AG10803 (cell line): ENCODE measurements around the gene DLG4.

ENCODE experiments used
- DNase-seq: peaks from one replicate; pipeline ENCODE4 v3.0.0; 2010; ENCODE audit warnings: low read depth
- H3K4me3 ChIP-seq: 2 replicates; pipeline ENCODE4 v1.5.1; 2011; ENCODE audit warnings: mild to moderate bottlenecking, low read length, control low read depth
- TF ChIP-seq, protein P1 (sequence below): conservative IDR thresholded peaks from 2 replicates; pipeline ENCODE4 v1.5.1; 2011; ENCODE audit warnings: mild to moderate bottlenecking, low read length, control low read depth, inconsistent platforms

Gene DLG4

DNA sequence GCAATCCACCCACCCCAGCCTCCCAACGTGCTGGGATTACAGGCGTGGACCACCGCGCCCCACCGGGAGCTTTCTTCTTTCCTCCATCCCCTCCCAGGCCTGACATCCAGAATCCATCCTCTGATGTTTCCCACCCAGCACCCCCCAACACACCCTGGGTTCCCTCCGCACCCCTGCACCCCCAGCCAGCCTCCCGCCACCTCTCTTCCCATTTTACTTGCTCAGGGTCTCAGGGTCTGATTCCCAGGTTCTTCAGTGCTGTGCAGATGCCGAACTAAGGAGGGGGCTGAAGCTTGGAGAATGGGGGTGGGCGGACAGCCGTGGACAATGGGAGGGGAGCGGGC is 40.7 kb downstream of the DLG4 start:
- no peak for DNase-seq
- no peak overlapping the region for H3K4me3 ChIP-seq
- TF ChIP-seq, protein P1, sequence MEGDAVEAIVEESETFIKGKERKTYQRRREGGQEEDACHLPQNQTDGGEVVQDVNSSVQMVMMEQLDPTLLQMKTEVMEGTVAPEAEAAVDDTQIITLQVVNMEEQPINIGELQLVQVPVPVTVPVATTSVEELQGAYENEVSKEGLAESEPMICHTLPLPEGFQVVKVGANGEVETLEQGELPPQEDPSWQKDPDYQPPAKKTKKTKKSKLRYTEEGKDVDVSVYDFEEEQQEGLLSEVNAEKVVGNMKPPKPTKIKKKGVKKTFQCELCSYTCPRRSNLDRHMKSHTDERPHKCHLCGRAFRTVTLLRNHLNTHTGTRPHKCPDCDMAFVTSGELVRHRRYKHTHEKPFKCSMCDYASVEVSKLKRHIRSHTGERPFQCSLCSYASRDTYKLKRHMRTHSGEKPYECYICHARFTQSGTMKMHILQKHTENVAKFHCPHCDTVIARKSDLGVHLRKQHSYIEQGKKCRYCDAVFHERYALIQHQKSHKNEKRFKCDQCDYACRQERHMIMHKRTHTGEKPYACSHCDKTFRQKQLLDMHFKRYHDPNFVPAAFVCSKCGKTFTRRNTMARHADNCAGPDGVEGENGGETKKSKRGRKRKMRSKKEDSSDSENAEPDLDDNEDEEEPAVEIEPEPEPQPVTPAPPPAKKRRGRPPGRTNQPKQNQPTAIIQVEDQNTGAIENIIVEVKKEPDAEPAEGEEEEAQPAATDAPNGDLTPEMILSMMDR = no peak

DNA sequence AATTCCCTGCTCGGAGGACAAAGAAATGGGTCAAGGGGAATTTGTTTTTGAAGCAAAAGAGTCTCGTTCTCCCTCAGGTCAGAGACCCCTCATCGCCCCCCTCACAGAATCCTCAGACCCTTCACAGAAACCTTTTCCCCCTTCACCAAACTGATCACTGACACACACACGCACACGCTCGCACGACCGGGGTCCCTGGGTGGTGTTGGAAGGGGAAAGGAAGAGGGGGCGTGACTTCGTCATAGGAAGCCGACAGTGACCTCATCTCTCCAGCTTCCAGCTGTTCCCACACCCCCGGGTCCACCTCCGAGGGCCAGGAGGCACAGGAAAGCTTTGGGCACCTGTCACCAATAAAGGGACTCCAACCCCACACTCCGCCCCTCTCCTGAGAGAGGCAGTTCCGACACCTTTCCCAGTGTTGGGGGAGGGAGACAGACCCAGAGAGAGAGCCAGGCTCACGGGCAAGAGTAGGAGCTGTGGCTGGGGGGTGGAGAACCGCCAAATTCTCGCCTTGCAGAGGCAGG is 41.6 kb downstream of the DLG4 start:
- DNase-seq = no peak
- TF ChIP-seq, protein P1 = no peak
- peak overlapping the region; percentile 63 for H3K4me3 ChIP-seq

DNA sequence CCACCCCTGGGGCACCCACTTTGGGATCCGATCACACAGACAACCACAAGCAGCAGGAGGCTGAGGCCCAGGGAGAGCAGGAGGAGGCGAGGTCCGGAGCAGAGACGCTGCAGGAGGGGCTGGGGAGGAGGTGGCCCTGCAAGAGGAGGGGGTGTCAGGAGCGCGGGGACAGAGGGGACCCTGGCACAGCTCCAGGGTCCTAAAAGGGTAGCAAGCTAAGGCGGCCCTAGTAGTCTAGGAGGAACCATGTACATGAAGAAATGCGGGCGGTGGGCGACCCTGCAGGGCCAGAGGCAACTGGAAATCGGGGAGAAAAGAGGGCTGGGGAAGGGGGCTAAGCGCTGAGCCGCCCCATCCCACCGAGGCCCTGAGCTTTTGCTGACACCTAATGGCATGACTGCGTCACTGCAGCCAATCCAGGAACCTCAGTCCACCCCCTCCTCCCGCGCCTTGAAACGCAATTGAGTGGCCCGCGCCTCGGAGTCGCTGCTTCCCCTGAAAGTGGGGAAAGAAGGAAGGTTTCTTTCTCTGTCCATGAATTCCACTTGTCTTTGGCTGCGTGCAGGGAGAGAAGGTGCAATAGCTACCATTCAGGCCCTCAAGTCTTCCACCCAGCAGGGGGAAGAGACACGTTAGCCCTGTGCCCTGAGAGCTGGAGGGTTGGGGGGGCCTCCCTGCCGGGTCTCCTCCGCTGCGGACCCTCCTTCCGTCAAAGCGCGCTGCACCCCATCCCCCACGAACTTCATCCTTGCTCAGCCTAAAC is 42.3 kb downstream of the DLG4 start:
- DNase-seq = peak; percentile 40
- TF ChIP-seq, protein P1 = peak; percentile 82
- H3K4me3 ChIP-seq = peak overlapping the region; percentile 63

DNA sequence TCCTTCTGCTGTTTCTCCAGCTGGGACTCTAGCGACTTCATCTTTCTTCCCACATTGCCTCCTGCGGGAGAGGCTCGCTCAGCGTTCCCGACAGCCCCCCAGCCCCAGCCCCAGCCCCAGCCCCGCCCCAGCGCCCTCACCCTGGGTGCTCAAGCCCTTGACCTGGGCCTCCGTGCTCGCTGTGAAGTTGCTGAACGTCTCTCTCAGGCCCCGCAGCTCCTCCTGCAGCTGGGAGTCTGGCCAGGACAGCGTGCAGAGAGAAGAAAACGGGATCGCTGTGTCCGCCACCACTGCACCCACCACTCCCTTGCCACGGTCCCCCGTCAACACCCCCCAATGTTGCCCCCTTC is 42.8 kb downstream of the DLG4 start:
- TF ChIP-seq, protein P1 = no peak
- peak overlapping the region; percentile 63 for H3K4me3 ChIP-seq
- DNase-seq = no peak

DNA sequence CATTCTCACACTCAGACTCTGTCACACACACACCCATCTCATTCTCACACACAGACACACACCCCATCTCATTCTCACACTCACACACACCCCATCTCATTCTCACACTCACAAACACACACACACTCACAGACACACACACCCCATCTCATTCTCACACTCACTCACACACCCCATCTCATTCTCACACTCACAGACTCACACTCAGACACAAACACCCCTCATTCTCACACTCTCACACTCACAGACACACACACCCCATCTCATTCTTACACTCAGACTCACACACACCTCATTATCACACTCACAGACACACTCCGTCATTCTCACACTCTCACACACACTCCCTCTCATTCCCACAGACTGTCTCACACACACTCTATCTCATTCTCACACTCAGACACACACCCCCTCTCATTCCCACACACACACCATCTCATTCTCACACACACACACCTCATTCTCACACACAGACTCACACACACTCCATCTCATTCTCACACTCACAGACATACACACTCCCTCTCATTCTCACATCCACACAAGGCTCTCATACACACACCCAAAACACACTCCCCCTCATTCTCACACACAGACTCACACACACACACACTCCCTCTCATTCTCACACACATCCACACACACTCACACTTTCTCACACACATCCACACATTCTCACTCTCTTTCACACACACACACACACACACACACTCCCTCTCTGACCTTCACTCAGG is 43.4 kb downstream of the DLG4 start:
- H3K4me3 ChIP-seq = no peak overlapping the region
- TF ChIP-seq, protein P1 = no peak
- DNase-seq = no peak

DNA sequence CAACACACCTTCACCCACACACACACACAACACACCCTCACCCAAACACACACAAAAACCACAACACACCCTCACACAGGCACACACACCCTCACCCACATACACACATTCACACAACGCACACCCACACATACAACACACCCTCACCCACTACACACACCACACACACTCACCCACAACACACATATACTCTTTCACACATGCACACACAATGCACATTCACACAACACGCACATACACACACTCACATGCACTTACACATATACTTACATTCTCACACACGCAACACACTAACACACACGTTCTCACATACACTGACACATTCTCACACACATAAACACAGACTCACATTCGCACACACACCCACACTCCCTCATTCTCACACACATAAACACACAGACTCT is 44.3 kb downstream of the DLG4 start:
- no peak overlapping the region for H3K4me3 ChIP-seq
- TF ChIP-seq, protein P1 = no peak
- DNase-seq = no peak
